HL-60/S4 (cell line): ENCODE results near the gene RUFY3.
"Not testable (repeated sequence)": the region's sequence is repeated elsewhere in the genome, so short reads cannot be mapped to it uniquely, and the experiment has no call there.

ENCODE experiments used
- in situ Hi-C: fragments of 300-500 bp; cut with MboI; formaldehyde crosslinking; loops from 2 replicates; pipeline ENCODE4 v1.14.3; 2022; ENCODE audit warnings: low sequenced_read_pairs

Gene RUFY3

GRCh38 chr4:70838666-70839588, 117.2 kb downstream of the RUFY3 start:
- in situ Hi-C loops, result no loop called here

DNA sequence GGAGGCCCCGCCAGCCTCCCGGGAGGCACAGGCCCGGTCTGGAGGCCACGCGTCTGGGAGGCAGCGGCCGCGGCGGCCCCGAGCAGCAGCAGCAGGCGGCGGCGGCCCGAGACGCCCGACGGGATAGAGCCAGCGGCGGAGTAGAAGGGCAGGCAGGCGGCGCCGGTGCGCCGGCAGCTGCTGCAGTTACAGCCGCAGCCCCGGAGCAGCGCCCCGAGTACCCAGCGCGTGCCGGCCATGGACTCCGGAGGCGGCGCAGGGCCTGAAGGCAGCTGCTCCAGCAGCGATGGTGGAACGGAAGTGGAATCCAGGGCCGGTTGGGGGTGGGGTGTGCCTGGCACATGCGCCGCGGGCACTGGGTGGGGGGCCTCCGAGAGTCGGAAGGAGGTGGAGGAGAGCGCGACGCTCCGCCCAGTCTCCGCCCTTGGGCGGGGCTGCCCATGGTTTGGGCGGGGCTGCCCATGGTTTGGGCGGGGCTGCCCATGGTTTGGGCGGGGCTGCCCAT, 117.9 kb downstream of the RUFY3 start, which contains the start of gene GRSF1:
GRSF1 (minus strand) TSS at position 302 of the 505 bp plus-strand sequence; CDS start at position 239, 63 bp downstream.
- in situ Hi-C loops, result no loop called here

GRCh38 chr4:70840137-70840536, 118.4 kb downstream of the RUFY3 start:
- in situ Hi-C loops, result not testable (repeated sequence)

DNA sequence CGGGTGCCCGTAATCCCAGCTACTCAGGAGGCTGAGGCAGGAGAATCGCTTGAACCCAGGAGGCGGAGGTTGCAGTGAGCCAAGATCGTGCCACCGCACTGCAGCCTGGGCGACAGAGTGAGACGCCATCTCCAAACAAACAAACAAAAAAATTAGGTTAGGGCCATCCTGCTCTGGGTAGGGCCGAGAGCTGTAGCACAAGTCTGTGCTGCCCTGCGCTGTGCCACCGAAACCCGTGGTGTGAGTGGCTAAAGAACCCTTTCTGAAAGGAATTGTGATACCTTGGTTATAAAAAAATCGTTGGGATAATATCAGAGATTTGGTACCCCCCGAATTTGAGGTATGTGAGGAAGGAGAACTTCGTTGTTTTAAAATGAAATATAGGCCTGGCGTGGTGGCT, 118.9 kb downstream of the RUFY3 start:
- in situ Hi-C loops, result not testable (repeated sequence)

- in situ Hi-C loops, result no loop called here
Measured at GRCh38 chr4:70841211-70841610, 119.4 kb downstream of the RUFY3 start.

DNA sequence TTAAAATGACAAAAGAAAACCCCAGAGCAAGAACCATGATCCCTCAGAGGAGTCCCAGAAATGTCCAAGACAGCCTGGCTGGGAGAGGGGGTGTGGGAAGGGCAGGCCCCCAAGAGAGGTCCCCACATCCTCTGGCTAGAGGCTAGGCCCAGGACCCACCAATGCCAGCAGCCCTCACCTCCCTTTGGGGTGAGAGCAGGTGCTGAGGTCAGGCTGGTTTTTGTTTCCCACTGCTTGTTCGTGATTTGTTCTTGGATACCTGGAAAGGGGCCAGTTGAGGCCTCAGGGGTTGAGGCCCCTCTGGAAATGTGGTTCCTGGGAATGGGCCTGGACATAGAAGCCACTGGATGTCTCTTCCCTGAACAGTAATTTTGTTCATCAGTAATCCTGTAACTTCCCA, 120.2 kb downstream of the RUFY3 start:
- in situ Hi-C loops, result no loop called here

GRCh38 chr4:70842761-70843435, 121.1 kb downstream of the RUFY3 start:
- in situ Hi-C loops, result no loop called here

DNA sequence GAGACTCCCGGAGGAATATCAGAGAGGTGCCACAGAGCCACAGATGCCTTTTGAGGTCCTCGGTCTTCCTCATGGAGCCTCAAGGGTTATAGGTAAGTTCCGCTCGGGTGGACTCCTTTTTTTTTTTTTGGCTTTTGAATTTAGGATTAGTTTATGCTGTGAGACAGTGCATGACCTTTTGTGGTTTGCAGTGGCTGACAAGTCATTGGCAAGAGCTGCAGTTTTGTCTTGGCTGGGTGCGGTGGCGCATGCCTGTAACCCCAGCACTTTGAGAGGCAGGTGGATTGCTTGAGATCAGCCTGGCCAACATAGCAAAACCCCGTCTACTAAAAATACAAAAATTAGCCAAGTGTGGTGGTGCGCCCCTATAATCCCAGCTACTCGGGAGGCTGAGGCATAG, 122.4 kb downstream of the RUFY3 start:
- in situ Hi-C loops, result no loop called here

- in situ Hi-C loops, result no loop called here
Measured at GRCh38 chr4:70849291-70849690, 127.5 kb downstream of the RUFY3 start.

DNA sequence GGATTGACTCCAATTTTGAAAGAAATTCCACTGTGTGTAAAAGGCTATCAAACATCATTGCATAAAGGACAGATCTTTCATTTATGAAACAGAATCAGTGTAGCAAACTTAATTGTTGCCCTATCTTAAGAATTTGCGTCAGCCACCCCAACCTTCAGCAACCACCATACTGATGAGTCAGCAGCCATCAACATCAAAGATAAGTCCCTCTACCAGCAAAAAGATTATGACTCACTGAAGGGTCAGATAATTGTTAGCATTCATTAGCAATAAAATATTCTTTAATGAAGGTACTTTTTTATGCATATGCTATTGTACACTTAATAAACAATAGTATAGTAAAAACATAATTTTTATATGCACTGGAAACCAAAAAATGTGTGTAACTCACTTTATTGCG, 133.7 kb downstream of the RUFY3 start:
- in situ Hi-C loops, result no loop called here
